Lower leg skin (tissue), 3 donors: ENCODE results near the gene SH2D2A.

Experiments used
- POLR2A ChIP-seq, 2 donors: fragments of 450-650 bp; IDR thresholded peaks; one replicate each; pipeline ENCODE4 v1.6.1; 2016 to 2017; ENCODE audit warnings: antibody characterized with exemption in 2 of 2, mild to moderate bottlenecking in 1 of 2, moderate library complexity in 1 of 2
- TF ChIP-seq, protein P1 (sequence below), 3 donors: fragments of 450-650 bp; IDR thresholded peaks; one replicate each; pipeline ENCODE4 v1.5.1; 2016; ENCODE audit warnings: antibody characterized with exemption in 3 of 3, mild to moderate bottlenecking in 3 of 3, moderate library complexity in 2 of 3

DNA sequence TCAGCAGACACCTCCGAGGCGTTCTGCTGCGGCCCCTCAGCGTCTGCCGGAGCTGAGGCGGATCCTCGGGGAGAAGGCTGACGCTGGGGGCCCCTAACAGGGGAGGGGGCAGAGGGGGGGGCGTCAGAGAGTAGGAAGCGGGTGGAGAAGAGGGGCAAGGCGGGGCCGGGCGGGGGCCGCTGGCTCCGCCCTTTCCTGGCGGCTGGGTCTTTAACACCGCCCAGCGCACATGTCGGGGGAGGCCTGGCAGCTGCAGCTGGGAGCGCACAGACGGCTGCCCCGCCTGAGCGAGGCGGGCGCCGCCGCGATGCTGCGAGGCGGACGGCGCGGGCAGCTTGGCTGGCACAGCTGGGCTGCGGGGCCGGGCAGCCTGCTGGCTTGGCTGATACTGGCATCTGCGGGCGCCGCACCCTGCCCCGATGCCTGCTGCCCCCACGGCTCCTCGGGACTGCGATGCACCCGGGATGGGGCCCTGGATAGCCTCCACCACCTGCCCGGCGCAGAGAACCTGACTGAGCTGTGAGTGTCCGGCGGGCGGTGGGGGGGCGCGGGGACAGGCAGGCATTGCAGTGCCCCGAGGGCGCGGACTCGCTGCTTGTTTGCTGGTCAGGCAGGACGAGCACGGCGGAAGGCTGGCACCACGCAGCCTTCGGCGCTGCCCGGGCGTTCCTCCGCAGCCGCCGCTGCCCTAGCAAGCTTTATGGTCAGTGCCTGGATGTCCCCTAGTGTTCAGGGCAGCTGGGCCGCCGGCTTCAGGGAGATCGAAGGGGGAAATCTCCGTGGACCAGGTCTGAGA is 44.2 kb upstream of the SH2D2A start, which contains the start of gene NTRK1:
- no peak for TF ChIP-seq POLR2A (IDR thresholded peaks at IDR 0.05)
- TF ChIP-seq, protein P1, sequence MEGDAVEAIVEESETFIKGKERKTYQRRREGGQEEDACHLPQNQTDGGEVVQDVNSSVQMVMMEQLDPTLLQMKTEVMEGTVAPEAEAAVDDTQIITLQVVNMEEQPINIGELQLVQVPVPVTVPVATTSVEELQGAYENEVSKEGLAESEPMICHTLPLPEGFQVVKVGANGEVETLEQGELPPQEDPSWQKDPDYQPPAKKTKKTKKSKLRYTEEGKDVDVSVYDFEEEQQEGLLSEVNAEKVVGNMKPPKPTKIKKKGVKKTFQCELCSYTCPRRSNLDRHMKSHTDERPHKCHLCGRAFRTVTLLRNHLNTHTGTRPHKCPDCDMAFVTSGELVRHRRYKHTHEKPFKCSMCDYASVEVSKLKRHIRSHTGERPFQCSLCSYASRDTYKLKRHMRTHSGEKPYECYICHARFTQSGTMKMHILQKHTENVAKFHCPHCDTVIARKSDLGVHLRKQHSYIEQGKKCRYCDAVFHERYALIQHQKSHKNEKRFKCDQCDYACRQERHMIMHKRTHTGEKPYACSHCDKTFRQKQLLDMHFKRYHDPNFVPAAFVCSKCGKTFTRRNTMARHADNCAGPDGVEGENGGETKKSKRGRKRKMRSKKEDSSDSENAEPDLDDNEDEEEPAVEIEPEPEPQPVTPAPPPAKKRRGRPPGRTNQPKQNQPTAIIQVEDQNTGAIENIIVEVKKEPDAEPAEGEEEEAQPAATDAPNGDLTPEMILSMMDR (IDR thresholded peaks at IDR 0.05) = no peak
